PC-3 (cell line): Measurements from ENCODE around the gene TLE6.

Experiments
- EZH2 ChIP-seq: fragments of 300-600 bp; sonication (generic); IDR thresholded peaks from one replicate; pipeline ENCODE4 v1.6.1; 2017; ENCODE audit warnings: antibody characterized with exemption, mild to moderate bottlenecking, low read length; ENCODE audit not compliant: unreplicated experiment
- TF ChIP-seq, protein P1 (sequence below): fragments of 300-600 bp; sonication (generic); conservative IDR thresholded peaks from 2 replicates; pipeline ENCODE4 v1.5.1; 2017; ENCODE audit warnings: antibody characterized with exemption, low read depth, mild to moderate bottlenecking, low read length

DNA sequence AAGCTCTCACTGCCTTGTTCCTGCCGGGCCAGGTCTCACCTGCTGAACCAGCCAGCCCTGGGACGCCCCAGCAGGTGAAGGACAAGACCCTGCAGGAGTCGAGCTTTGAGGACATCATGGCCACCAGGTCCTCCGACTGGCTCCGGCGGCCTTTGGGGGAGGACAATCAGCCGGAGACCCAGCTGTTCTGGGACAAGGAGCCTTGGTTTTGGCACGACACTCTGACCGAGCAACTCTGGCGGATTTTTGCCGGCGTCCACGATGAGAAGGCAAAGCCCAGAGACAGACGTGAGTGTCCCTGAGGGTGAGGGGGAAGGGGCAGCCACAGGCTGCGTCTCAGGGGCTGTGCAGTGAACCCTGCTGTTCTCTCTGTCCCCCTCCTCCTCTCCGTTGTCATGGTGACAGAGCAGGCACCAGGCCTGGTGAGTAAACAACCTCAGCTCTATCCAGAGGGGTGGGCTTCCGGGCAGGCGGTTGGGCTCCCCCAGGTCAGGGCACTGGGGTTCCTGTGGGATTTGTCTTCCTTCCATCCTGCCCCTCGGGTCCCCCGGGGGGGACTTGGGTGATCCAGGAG, 9.7 kb downstream of the TLE6 start:
- TF ChIP-seq, protein P1, sequence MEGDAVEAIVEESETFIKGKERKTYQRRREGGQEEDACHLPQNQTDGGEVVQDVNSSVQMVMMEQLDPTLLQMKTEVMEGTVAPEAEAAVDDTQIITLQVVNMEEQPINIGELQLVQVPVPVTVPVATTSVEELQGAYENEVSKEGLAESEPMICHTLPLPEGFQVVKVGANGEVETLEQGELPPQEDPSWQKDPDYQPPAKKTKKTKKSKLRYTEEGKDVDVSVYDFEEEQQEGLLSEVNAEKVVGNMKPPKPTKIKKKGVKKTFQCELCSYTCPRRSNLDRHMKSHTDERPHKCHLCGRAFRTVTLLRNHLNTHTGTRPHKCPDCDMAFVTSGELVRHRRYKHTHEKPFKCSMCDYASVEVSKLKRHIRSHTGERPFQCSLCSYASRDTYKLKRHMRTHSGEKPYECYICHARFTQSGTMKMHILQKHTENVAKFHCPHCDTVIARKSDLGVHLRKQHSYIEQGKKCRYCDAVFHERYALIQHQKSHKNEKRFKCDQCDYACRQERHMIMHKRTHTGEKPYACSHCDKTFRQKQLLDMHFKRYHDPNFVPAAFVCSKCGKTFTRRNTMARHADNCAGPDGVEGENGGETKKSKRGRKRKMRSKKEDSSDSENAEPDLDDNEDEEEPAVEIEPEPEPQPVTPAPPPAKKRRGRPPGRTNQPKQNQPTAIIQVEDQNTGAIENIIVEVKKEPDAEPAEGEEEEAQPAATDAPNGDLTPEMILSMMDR: no peak
- no peak for TF ChIP-seq EZH2
